Endodermal cell (in vitro differentiated cells): ENCODE measurements around the gene SLC7A8. TPM values are rescaled to one million over a fixed set of nuclear protein-coding genes. Genes with fewer than 3 reads are reported as not detected.

Experiments used
- DNase-seq: peaks from one replicate; pipeline ENCODE4 v3.0.0-alpha.2; 2017
- H3K27ac ChIP-seq: 2 replicates; pipeline ENCODE4 v1.5.1; 2013; ENCODE audit warnings: mild to moderate bottlenecking, low read depth, low read length, moderate library complexity
- H3K27me3 ChIP-seq: 2 replicates; pipeline ENCODE4 v1.6.1; 2013; ENCODE audit warnings: mild to moderate bottlenecking, low read length, moderate library complexity; ENCODE audit not compliant: insufficient read depth, control insufficient read depth, poor library complexity, severe bottlenecking
- H3K36me3 ChIP-seq: 2 replicates; pipeline ENCODE4 v1.7.0; 2013; ENCODE audit warnings: mild to moderate bottlenecking, low read length, moderate library complexity; ENCODE audit not compliant: control insufficient read depth, insufficient read depth
- H3K4me1 ChIP-seq: one replicate; pipeline ENCODE4 v1.7.0; 2013; ENCODE audit warnings: low read length; ENCODE audit not compliant: control insufficient read depth, insufficient read depth
- H3K4me3 ChIP-seq: 2 replicates; pipeline ENCODE4 v1.5.1; 2013; ENCODE audit warnings: mild to moderate bottlenecking, low read length, moderate library complexity
- H3K9ac ChIP-seq: 2 replicates; pipeline ENCODE4 v1.6.1; 2013; ENCODE audit warnings: mild to moderate bottlenecking, low read length, moderate library complexity; ENCODE audit not compliant: poor library complexity, severe bottlenecking; ENCODE audit errors: extremely low read depth
- H3K9me3 ChIP-seq: 2 replicates; pipeline ENCODE4 v1.6.1; 2013; ENCODE audit warnings: mild to moderate bottlenecking, low read length, moderate library complexity; ENCODE audit not compliant: control insufficient read depth
- H3K27ac Mint-ChIP-seq: 2 replicates; pipeline ENCODE4 v1.8.0; 2020; ENCODE audit warnings: mixed read lengths
- H3K27me3 Mint-ChIP-seq: 2 replicates; pipeline ENCODE4 v1.8.0; 2021; ENCODE audit warnings: mild to moderate bottlenecking, mixed read lengths; ENCODE audit not compliant: insufficient read depth
- H3K36me3 Mint-ChIP-seq: 2 replicates; pipeline ENCODE4 v1.8.0; 2020; ENCODE audit warnings: low read depth, mixed read lengths
- H3K4me1 Mint-ChIP-seq: 2 replicates; pipeline ENCODE4 v1.8.0; 2020; ENCODE audit warnings: mixed read lengths
- H3K4me3 Mint-ChIP-seq: 2 replicates; pipeline ENCODE4 v1.8.0; 2020; ENCODE audit warnings: mild to moderate bottlenecking, moderate library complexity, mixed read lengths
- H3K9me3 Mint-ChIP-seq: 2 replicates; pipeline ENCODE4 v1.8.0; 2020; ENCODE audit warnings: mild to moderate bottlenecking, mixed read lengths
- WGBS, 2 experiments: methylation state at CpG; one replicate each; pipeline versions ENCODE4 v1.1.5 to v1.1.7; 2013; ENCODE audit warnings: missing lambda C conversion rate in 2 of 2, mixed read lengths in 1 of 2; ENCODE audit not compliant: insufficient coverage in 1 of 2, insufficient read length in 1 of 2; 5-methylcytosine and 5-hydroxymethylcytosine counted together
- total RNA-seq, 2 donors: library from RNA; stranded (reverse); fragmentation: NEBNext Ultra II Directional in 1 of 2; extraction: Animal tissue kit (Norgen Biotek cat#: 25700) in 1 of 2; gene quantifications; 2 replicates in 1 of 2; 3 replicates in 1 of 2; pipeline ENCODE4 v1.2.1, GENCODE V29; 2021
- TF ChIP-seq, protein P1 (sequence below): fragments of 200-600 bp; sonication (generic); conservative IDR thresholded peaks from 2 replicates; pipeline ENCODE4 v1.5.0; 2021; ENCODE audit warnings: antibody characterized with exemption, mild to moderate bottlenecking

Gene SLC7A8
- total RNA-seq, 2 donors from 2014 or later = 47.6 to 48.9 TPM

DNA sequence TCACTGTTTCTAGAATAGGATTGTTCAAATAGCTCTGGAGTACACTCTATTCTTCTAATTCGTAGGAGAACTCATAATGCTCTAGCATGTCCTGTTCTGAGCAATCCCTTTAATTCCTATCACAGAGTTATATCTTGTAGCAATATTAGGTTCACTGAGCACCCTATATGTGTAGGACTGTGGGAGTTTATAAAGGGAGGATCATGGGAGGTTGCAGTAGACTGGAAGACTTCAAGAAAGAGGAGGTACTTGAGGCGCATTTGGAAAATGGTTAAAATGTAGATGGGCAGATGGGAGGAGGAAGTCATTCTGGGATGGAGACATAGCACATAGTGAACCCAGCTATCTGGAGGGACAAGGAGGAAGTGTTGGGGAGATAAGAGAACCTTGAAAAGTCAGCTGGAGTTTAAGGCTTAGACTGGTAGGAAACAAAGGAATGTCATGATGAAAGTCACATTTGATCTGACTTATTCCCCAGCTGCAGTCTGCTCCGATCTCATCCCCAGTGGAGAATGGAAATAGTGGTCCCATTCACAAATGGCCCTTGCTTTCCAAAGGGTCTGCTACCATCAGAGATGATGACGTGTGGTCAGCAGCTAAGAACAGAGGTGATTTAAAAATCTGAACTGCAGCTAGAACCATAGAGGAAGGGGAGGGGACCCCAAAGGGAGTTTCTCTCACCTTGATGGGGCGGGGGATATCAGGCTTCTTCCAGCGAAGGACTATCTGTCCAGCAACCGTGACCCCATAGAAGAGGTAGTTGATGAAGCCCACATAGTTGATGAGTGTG, 54.3 kb downstream of the SLC7A8 start:
- TF ChIP-seq, protein P1, sequence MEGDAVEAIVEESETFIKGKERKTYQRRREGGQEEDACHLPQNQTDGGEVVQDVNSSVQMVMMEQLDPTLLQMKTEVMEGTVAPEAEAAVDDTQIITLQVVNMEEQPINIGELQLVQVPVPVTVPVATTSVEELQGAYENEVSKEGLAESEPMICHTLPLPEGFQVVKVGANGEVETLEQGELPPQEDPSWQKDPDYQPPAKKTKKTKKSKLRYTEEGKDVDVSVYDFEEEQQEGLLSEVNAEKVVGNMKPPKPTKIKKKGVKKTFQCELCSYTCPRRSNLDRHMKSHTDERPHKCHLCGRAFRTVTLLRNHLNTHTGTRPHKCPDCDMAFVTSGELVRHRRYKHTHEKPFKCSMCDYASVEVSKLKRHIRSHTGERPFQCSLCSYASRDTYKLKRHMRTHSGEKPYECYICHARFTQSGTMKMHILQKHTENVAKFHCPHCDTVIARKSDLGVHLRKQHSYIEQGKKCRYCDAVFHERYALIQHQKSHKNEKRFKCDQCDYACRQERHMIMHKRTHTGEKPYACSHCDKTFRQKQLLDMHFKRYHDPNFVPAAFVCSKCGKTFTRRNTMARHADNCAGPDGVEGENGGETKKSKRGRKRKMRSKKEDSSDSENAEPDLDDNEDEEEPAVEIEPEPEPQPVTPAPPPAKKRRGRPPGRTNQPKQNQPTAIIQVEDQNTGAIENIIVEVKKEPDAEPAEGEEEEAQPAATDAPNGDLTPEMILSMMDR = no peak
- no peak for DNase-seq
- no peak overlapping the region for H3K27ac Mint-ChIP-seq
- peaks cover 9% of the 10 kb centered on the region for H3K4me1 Mint-ChIP-seq
- 94 to 100% methylated on average over 7 of the region's 7 CpGs for WGBS, 2 experiments
- H3K27me3 ChIP-seq = no peaks in the 10 kb centered on the region
- no peak overlapping the region for H3K27ac ChIP-seq
- no peak overlapping the region for H3K4me3 ChIP-seq
- no peaks in the 10 kb centered on the region for H3K9me3 ChIP-seq
- H3K36me3 ChIP-seq = no peaks in the 10 kb centered on the region
- H3K4me3 Mint-ChIP-seq = no peak overlapping the region
- no peaks in the 10 kb centered on the region for H3K27me3 Mint-ChIP-seq
- H3K9me3 Mint-ChIP-seq = no peaks in the 10 kb centered on the region
- H3K9ac ChIP-seq = no peak overlapping the region
- H3K36me3 Mint-ChIP-seq = peaks cover 7% of the 10 kb centered on the region
- H3K4me1 ChIP-seq = no peaks in the 10 kb centered on the region

DNA sequence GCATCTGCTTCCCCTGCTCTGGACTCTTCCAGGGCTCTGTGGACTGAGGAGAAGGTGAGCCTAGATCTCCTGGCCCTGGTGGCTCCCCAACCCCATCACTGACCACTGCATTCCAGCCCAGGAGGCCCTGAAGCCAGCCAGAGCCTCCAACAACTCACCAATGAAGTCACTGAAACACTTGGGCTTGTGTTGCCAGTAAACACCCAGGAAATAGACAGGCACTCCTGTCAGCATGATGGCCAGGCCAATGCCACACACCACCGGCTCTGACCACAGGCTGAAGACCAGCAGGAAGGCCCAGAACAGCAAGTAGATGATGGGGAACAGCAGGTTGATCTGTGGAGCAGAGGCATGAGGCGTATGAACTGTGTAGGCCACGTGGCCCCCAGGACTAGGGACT, 55.6 kb downstream of the SLC7A8 start:
- H3K4me3 Mint-ChIP-seq = no peak overlapping the region
- Histone ChIP-seq H3K36me3 (no peaks in the 10 kb centered on the region), H3K4me3 (no peak overlapping the region), H3K9ac (no peak overlapping the region), H3K9me3 (no peaks in the 10 kb centered on the region), H3K4me1 (no peaks in the 10 kb centered on the region), H3K27me3 (no peaks in the 10 kb centered on the region), H3K27ac (no peak overlapping the region)
- peaks cover 7% of the 10 kb centered on the region for H3K36me3 Mint-ChIP-seq
- WGBS, 2 experiments = 90 to 100% methylated on average over 1 to 3 of the region's 3 CpGs
- no peaks in the 10 kb centered on the region for H3K27me3 Mint-ChIP-seq
- DNase-seq = no peak
- TF ChIP-seq, protein P1 = no peak
- no peaks in the 10 kb centered on the region for H3K9me3 Mint-ChIP-seq
- H3K27ac Mint-ChIP-seq = no peak overlapping the region
- peaks cover 16% of the 10 kb centered on the region for H3K4me1 Mint-ChIP-seq

DNA sequence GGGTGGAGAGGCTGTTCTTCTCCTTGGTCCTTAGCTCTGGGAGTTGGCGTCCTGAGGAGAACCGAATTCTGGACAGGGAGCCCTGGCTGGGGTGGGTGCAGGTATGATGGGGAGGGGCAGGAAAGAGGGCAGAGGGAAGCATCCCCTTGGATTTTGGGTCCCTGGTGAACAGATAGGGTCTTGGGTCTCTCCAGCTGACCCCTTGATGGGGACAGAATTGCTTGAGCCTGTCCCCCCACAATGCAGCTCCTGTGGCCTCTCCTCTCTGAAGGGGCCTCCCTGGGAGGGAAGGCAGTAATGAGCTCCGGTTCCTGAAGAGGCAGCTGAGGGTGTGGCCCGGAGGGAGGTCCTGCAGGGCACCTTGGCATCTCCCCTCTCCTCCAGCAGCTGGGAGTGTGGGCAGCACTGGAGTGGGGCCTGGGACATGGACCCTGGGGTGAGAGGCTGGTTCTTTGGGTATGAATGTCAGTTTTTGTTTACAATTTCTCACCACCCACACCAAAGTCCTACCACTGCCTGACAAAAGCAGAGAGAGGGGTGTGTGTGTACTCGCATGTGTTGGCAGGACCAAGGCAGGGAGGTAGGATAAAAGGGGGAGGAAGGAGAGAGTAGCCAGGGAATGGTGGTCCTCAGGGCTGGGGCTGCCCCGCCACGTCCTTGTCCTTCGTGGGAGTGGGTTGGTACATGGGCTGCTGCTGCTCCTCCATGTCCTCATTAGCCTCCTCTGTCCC, 56.7 kb downstream of the SLC7A8 start:
- Histone ChIP-seq H3K36me3 (no peaks in the 10 kb centered on the region), H3K9ac (no peak overlapping the region), H3K4me1 (no peaks in the 10 kb centered on the region), H3K9me3 (no peaks in the 10 kb centered on the region), H3K27me3 (no peaks in the 10 kb centered on the region), H3K4me3 (no peak overlapping the region), H3K27ac (no peak overlapping the region)
- no peak overlapping the region for H3K4me3 Mint-ChIP-seq
- TF ChIP-seq, protein P1 = no peak
- peaks cover 7% of the 10 kb centered on the region for H3K36me3 Mint-ChIP-seq
- no peaks in the 10 kb centered on the region for H3K27me3 Mint-ChIP-seq
- no peaks in the 10 kb centered on the region for H3K9me3 Mint-ChIP-seq
- no peak overlapping the region for H3K27ac Mint-ChIP-seq
- peaks cover 23% of the 10 kb centered on the region for H3K4me1 Mint-ChIP-seq
- 87 to 100% methylated on average over 1 to 8 of the region's 8 CpGs for WGBS, 2 experiments
- DNase-seq = no peak
